ENCODE data around the gene METTL13.

DNA sequence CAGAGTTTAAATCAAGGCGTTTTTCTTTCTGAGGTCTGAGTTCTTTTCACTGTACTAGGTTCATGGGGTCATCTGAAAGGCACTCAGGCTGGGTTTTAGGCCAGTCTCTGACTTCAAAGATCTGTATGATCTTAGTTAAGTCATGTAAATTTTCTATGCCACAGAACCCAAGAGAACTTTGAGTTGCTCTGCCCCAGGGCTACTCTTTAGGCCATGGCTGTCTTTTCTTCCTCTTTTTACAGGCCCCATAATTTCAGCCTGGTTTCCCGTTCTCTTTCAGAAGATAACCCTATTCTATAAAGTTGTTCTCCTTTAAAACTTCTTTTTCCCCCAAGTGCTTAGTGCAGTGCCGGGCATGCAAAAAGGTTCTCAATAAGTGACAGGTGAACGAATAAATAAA lies 26.1 kb downstream of the METTL13 start:
- TF ChIP-seq, protein P1, sequence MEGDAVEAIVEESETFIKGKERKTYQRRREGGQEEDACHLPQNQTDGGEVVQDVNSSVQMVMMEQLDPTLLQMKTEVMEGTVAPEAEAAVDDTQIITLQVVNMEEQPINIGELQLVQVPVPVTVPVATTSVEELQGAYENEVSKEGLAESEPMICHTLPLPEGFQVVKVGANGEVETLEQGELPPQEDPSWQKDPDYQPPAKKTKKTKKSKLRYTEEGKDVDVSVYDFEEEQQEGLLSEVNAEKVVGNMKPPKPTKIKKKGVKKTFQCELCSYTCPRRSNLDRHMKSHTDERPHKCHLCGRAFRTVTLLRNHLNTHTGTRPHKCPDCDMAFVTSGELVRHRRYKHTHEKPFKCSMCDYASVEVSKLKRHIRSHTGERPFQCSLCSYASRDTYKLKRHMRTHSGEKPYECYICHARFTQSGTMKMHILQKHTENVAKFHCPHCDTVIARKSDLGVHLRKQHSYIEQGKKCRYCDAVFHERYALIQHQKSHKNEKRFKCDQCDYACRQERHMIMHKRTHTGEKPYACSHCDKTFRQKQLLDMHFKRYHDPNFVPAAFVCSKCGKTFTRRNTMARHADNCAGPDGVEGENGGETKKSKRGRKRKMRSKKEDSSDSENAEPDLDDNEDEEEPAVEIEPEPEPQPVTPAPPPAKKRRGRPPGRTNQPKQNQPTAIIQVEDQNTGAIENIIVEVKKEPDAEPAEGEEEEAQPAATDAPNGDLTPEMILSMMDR (IDR thresholded peaks at IDR 0.05; ENCODE audit: insufficient read depth, low read length), result no peak
- TF ChIP-seq GABPA (IDR thresholded peaks at IDR 0.05; ENCODE audit: low read depth), result no peak
- TF ChIP-seq POLR2AphosphoS5 (IDR thresholded peaks at IDR 0.05; ENCODE audit: low read depth), result no peak
- TF ChIP-seq, protein P2, sequence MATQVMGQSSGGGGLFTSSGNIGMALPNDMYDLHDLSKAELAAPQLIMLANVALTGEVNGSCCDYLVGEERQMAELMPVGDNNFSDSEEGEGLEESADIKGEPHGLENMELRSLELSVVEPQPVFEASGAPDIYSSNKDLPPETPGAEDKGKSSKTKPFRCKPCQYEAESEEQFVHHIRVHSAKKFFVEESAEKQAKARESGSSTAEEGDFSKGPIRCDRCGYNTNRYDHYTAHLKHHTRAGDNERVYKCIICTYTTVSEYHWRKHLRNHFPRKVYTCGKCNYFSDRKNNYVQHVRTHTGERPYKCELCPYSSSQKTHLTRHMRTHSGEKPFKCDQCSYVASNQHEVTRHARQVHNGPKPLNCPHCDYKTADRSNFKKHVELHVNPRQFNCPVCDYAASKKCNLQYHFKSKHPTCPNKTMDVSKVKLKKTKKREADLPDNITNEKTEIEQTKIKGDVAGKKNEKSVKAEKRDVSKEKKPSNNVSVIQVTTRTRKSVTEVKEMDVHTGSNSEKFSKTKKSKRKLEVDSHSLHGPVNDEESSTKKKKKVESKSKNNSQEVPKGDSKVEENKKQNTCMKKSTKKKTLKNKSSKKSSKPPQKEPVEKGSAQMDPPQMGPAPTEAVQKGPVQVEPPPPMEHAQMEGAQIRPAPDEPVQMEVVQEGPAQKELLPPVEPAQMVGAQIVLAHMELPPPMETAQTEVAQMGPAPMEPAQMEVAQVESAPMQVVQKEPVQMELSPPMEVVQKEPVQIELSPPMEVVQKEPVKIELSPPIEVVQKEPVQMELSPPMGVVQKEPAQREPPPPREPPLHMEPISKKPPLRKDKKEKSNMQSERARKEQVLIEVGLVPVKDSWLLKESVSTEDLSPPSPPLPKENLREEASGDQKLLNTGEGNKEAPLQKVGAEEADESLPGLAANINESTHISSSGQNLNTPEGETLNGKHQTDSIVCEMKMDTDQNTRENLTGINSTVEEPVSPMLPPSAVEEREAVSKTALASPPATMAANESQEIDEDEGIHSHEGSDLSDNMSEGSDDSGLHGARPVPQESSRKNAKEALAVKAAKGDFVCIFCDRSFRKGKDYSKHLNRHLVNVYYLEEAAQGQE (IDR thresholded peaks at IDR 0.05; ENCODE audit: insufficient replicate concordance, low read depth), result no peak
